Body of pancreas (tissue), 4 donors: ENCODE results near the gene CLIP2. TPM values are rescaled to one million over a fixed set of nuclear protein-coding genes. Genes with fewer than 3 reads are reported as not detected.

Experiments used
- ATAC-seq: fragments of 150-250 bp; one replicate; pipeline ENCODE4 v1.9.1; 2016
- DNase-seq, 4 donors: peaks; one replicate each; pipeline ENCODE4 v3.0.0-alpha.2; 2019
- H3K27ac ChIP-seq, 4 donors: fragments of 200-600 bp; sonication (generic); 1 replicate in 3 of 4; 2 replicates in 1 of 4; pipeline versions ENCODE4 v1.5.1 to v1.6.1; 2016 to 2019; ENCODE audit warnings: mild to moderate bottlenecking in 1 of 4, mixed read lengths in 1 of 4, moderate library complexity in 1 of 4
- H3K27me3 ChIP-seq, 2 donors: fragments of 200-600 bp; sonication (generic); one replicate each; pipeline ENCODE4 v1.6.0; 2016; ENCODE audit warnings: mild to moderate bottlenecking in 1 of 2
- H3K36me3 ChIP-seq, 2 donors: fragments of 200-600 bp; sonication (generic); replicated peaks in 1 of 2; 2 replicates each; pipeline ENCODE4 v1.5.1; 2016; ENCODE audit warnings: low read depth in 2 of 2; ENCODE audit not compliant: insufficient read depth in 1 of 2
- H3K4me1 ChIP-seq: fragments of 200-600 bp; sonication (generic); one replicate; pipeline ENCODE4 v1.6.0; 2016
- H3K4me3 ChIP-seq, 2 donors: fragments of 200-600 bp; sonication (generic); 1 replicate in 1 of 2; 2 replicates in 1 of 2; pipeline ENCODE4 v1.5.1; 2016 to 2019
- H3K9me3 ChIP-seq, 3 donors: fragments of 200-600 bp; sonication (generic); 1 replicate in 2 of 3; 2 replicates in 1 of 3; pipeline ENCODE4 v1.5.1; 2016
- CTCF ChIP-seq, 7 experiments: fragments of 450-650 bp in 4 of 7; fragments of 200-600 bp in 3 of 7; sonication (generic) in 3 of 7; IDR thresholded peaks; one replicate each; pipeline ENCODE4 v1.5.1; 2016 to 2019; ENCODE audit warnings: antibody characterized with exemption in 7 of 7
- POLR2A ChIP-seq, 3 donors: fragments of 450-650 bp; IDR thresholded peaks; one replicate each; pipeline ENCODE4 v1.6.1; 2016; ENCODE audit warnings: antibody characterized with exemption in 3 of 3, mild to moderate bottlenecking in 2 of 3
- WGBS, 2 donors: methylation state at CpG; one replicate each; pipeline ENCODE4 v1.1.5; 2017; 5-methylcytosine and 5-hydroxymethylcytosine counted together
- intact Hi-C: fragments of 100-400 bp; cut with DNase I; formaldehyde crosslinking; loops from one replicate; pipeline ENCODE4 v1.15.1; 2023
- total RNA-seq, 2 donors: library from RNA; depleted of rRNA; stranded (reverse); fragments of >200 nt; gene quantifications; one replicate each; pipeline ENCODE4 v1.1.0, GENCODE V29; 2016

The CLIP2 gene
- total RNA-seq, 2 donors from 2014 or later, result 31.6 to 120 TPM

GRCh38 chr7:74329225-74329624 lies 40.0 kb downstream of the CLIP2 start:
- DNase-seq (no peak), ATAC-seq (no peak)
- no peak for TF ChIP-seq POLR2A (IDR thresholded peaks at IDR 0.05)
- no peak for TF ChIP-seq CTCF (IDR thresholded peaks at IDR 0.05)
- H3K4me3 ChIP-seq, result no peak overlapping the region
- intact Hi-C loops, result no loop called here
- 86 to 90% methylated on average over 7 of the region's 7 CpGs for WGBS, 2 donors
- no peak overlapping the region for H3K27ac ChIP-seq
- no peaks in the 10 kb centered on the region for H3K27me3 ChIP-seq
- peaks cover 20% of the 10 kb centered on the region for H3K4me1 ChIP-seq
- no peaks in the 10 kb centered on the region for H3K36me3 ChIP-seq
- H3K9me3 ChIP-seq, result no peaks in the 10 kb centered on the region

- intact Hi-C loops, result no loop called here
- no peak overlapping the region for H3K4me3 ChIP-seq
- ATAC-seq (no peak), DNase-seq (no peak)
- WGBS, 2 donors, result 90 to 92% methylated on average over 5 to 17 of the region's 17 CpGs
- no peaks in the 10 kb centered on the region for H3K9me3 ChIP-seq
- H3K27me3 ChIP-seq, result no peaks in the 10 kb centered on the region
- no peak overlapping the region for H3K27ac ChIP-seq
- no peaks in the 10 kb centered on the region for H3K36me3 ChIP-seq
- H3K4me1 ChIP-seq, result no peaks in the 10 kb centered on the region
- TF ChIP-seq CTCF (IDR thresholded peaks at IDR 0.05) (no peak), POLR2A (IDR thresholded peaks at IDR 0.05) (no peak)
Measured at GRCh38 chr7:74332373-74333176, 43.4 kb downstream of the CLIP2 start.

GRCh38 chr7:74334030-74334429 lies 44.8 kb downstream of the CLIP2 start:
- Histone ChIP-seq H3K27me3 (no peaks in the 10 kb centered on the region), H3K27ac (no peak overlapping the region), H3K4me3 (no peak overlapping the region), H3K4me1 (no peaks in the 10 kb centered on the region), H3K9me3 (no peaks in the 10 kb centered on the region), H3K36me3 (no peaks in the 10 kb centered on the region)
- WGBS, 2 donors, result 72 to 75% methylated on average over 7 to 10 of the region's 11 CpGs
- intact Hi-C loops, result no loop called here
- TF ChIP-seq CTCF (IDR thresholded peaks at IDR 0.05) (no peak), POLR2A (IDR thresholded peaks at IDR 0.05) (no peak)
- ATAC-seq (no peak), DNase-seq (peak in 1 of 4 donors; percentile 21)

- intact Hi-C loops, result no loop called here
Measured at GRCh38 chr7:74337926-74338325, 48.7 kb downstream of the CLIP2 start.

More at GRCh38 chr7:74337926-74338325, 48.7 kb downstream of the CLIP2 start:
- H3K4me1 ChIP-seq, result no peaks in the 10 kb centered on the region
- H3K4me3 ChIP-seq, result no peak overlapping the region
- WGBS, 2 donors, result 92 to 94% methylated on average over 7 to 9 of the region's 9 CpGs
- H3K36me3 ChIP-seq, result peaks cover 0 to 3% of the 10 kb centered on the region in 2 donors
- H3K27ac ChIP-seq, result no peak overlapping the region
- no peaks in the 10 kb centered on the region for H3K27me3 ChIP-seq
- no peak for ATAC-seq
- H3K9me3 ChIP-seq, result no peaks in the 10 kb centered on the region
- TF ChIP-seq POLR2A (IDR thresholded peaks at IDR 0.05) (no peak), CTCF (IDR thresholded peaks at IDR 0.05) (no peak)
- no peak for DNase-seq
